NCI-H1930 (cell line): Measurements from ENCODE around the gene EVC2.
"Not testable (repeated sequence)": the region's sequence is repeated elsewhere in the genome, so short reads cannot be mapped to it uniquely, and the experiment has no call there.

Experiments used
- DNase-seq, 2 experiments: peaks; one replicate each; lab custom pipeline; 2025; lab: John Stamatoyannopoulos, UW

EVC2 gene

GRCh38 chr4:5742388-5742787 is 34.0 kb upstream of the EVC2 start:
- DNase-seq = no peak

GRCh38 chr4:5738061-5738460 is 29.7 kb upstream of the EVC2 start:
- no peak for DNase-seq

GRCh38 chr4:5735463-5735862 is 27.1 kb upstream of the EVC2 start:
- DNase-seq = no peak

DNA sequence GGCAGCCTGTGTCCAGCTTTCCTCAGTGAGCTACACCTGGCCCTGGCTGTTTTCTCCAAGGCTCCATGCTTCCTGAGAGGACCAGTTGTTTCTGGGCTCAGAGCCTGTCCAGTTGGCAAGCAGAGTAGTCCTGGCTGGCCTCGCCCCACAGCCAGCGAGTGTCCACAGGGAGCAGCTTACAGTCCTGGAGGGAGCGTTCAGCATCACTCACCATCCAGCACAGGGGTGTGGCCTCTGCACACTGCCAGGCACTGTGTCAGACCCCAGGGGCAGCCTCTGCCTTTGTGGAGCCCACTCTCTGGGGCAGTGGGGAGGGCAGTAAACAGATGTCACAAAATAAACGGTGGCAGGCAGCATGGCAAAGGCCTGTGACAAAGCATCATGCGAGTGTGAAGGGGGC is 26.5 kb upstream of the EVC2 start:
- DNase-seq = no peak

- no peak for DNase-seq
Observed at GRCh38 chr4:5732158-5732557, 23.8 kb upstream of the EVC2 start.

GRCh38 chr4:5730993-5731990 is 22.9 kb upstream of the EVC2 start:
- DNase-seq = no peak

GRCh38 chr4:5730436-5730835 is 22.1 kb upstream of the EVC2 start:
- DNase-seq = no peak

DNA sequence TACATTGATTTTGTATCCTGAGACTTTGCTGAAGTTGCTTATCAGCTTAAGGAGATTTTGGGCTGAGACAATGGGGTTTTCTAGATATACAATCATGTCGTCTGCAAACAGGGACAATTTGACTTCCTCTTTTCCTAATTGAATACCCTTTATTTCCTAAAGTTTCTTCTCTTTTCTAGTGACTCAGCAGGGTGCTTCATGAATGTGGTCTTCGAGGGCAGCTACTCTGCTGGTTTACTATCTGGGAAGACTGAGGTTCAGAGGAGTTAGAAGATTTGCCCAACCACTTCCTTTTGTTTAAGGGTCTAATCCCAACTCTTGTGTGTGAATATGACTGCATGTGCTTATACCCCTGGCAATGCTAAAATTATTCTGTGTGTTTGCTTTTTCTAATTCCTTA is 20.1 kb upstream of the EVC2 start:
- not testable (repeated sequence) for DNase-seq

DNA sequence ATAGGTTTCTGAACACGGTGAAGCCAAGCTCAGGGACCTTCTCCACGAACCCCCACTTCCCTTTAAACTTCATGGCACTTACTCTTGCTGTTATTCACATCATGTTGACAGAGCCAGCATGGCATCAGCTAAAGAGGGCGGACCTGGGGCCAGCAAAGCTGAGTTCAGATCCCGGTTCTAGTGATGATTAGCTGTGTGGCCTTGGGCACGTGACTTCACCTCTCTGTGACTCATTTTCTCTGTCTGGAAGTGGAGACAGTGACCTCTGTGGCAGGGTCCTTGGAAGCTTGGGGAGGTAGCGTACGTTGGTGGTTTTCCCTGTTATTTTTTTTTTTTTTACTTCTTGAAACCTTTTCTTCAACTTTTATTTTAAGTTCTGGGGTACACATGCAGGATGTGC is 16.0 kb upstream of the EVC2 start:
- no peak for DNase-seq

DNA sequence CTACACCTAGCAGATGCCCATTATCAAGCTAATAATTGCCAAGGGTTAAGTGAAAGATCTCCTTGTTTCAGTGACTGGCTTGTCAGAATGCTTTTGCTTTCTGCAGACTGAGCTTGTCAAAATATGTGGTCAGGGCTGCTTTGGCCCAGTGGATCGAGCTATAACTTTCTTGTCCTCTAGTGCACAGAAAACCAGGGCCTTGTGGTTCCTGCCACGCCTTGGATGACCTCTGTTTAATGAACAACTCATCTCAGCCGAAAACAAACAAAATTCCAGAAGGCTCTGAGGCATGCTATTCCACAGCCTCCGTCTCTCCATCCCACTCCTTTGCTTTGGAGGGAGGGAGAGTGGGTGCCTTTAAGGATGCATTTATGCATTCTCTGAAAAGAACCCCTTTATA is 14.0 kb upstream of the EVC2 start:
- DNase-seq = no peak

GRCh38 chr4:5721923-5722322 is 13.6 kb upstream of the EVC2 start:
- no peak for DNase-seq

DNA sequence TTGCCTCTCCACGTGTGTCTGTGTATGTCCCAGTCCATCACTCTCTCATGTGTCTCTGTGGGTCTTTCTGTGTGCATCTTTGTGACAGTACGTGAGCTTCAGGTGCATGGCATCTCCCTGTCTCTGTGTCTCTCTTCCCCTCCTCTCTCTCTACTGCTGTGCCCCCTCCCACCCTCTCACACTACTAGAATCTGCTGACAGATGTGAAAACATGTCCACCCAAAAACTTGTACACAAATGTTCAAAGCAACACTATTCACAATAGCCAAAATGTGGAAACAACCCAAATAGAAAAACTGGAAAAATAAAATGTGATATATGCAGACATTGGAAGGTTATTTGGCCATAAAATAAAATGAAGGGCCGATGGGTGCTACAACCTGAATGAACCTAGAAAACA is 12.6 kb upstream of the EVC2 start:
- DNase-seq = no peak

- no peak for DNase-seq
Observed at GRCh38 chr4:5720157-5720850, 11.9 kb upstream of the EVC2 start.

DNA sequence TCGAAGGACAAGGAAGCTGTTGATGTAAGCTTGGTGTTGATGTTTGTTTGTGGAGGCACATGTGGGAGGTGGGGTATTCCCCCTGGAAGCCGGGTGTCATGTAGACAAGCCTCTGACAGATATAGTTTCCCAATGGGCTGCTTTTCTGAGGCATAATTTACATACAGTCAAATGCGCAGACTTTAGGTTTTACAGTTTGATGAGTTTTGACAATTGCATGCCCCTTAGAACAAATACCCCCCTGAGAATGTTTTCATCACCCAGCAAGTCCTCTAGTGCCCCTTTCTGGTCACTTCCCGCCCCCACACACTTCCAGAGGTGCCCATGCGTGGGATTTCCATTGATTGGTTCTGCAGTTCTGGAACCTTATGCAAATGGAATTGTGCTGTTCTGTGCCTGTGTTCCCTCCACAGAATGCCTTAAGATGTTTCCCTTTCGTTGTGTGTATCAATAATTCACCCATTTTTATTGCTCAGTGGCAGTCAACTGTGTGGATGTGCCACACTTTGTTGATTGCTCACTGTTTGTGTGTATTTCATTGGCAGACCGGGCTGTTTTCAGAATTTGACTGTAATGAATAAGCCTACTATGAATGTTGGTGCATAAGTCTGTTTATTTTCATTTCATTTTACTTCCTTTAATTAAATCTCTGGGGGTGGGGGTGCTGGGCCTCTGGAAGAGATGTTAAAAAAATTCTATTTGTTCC is 11.1 kb upstream of the EVC2 start:
- no peak for DNase-seq

GRCh38 chr4:5718411-5718810 is 10.1 kb upstream of the EVC2 start:
- no peak for DNase-seq

- DNase-seq = no peak
Observed at GRCh38 chr4:5717449-5718158, 9.2 kb upstream of the EVC2 start.

DNA sequence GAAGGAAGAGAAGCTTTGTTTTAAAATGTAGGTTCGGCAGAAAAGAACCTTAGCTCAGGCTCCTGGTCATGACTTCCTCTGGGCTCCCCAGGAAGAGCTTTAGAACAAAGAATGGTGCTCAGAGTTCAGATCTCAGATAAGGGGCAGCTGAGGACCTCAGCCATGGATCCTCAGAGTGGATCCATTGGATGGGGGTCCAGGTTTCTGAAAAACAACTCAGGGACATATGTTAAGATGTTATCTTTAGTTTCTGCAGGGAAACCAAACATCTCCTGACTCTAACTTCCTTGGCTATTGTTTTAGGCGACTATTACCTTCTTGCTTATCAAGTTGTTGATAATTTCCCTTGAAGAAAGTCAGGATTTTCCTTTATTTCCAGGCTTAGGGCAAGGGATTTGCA is 8.0 kb upstream of the EVC2 start:
- DNase-seq = no peak

- DNase-seq = no peak
Observed at GRCh38 chr4:5715357-5715756, 7.0 kb upstream of the EVC2 start.

DNA sequence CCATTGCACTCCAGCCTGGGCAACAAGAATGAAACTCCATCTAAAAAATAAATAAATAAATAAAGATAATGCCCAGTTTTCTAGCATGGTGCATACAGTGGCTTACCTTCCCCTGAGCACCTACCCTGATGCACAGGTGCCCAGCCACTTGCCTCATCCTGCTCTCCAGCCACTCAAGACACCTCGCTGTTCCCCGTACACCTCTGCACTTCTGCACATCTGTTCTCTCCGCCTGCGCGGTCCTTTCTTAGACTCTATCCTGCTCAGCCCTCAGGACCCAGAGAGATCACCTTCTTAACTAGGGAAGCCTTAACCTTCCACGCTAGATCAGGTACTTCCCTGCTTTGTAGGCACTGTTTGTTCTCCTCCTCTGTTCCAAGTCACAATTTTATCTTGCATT is 5.5 kb upstream of the EVC2 start:
- DNase-seq = no peak

GRCh38 chr4:5712931-5713330 is 4.6 kb upstream of the EVC2 start:
- DNase-seq = no peak

DNA sequence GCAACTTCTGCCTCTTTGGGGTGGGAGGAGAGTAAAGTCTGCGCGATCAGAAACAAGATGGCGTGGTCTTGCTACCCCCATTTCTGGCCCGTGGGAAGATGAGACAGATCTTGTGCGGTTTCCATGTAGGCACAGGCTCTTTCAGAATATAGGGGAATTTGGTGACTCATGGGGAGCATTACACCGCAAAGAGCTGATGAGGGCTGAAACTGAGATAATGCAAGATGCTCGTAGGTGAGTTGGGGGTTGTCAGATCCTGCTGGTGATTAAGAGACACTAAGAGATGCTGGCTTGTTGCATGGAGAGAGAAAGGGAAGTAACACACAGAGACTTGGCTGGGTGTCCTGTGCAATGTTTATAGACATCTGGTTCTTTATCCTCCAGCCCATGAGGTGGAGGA is 4.2 kb upstream of the EVC2 start:
- no peak for DNase-seq
